ENCODE measurements around the gene RABAC1.

- TF ChIP-seq MYC (IDR thresholded peaks at IDR 0.05; ENCODE audit: low read depth, low read length), result no peak
- TF ChIP-seq MYC (CRISPR knock-in tag; IDR thresholded peaks at IDR 0.05; ENCODE audit: borderline replicate concordance, low read depth), result no peak
- TF ChIP-seq MAFK (IDR thresholded peaks at IDR 0.05; ENCODE audit: low read length), result no peak
- TF ChIP-seq, protein P1, sequence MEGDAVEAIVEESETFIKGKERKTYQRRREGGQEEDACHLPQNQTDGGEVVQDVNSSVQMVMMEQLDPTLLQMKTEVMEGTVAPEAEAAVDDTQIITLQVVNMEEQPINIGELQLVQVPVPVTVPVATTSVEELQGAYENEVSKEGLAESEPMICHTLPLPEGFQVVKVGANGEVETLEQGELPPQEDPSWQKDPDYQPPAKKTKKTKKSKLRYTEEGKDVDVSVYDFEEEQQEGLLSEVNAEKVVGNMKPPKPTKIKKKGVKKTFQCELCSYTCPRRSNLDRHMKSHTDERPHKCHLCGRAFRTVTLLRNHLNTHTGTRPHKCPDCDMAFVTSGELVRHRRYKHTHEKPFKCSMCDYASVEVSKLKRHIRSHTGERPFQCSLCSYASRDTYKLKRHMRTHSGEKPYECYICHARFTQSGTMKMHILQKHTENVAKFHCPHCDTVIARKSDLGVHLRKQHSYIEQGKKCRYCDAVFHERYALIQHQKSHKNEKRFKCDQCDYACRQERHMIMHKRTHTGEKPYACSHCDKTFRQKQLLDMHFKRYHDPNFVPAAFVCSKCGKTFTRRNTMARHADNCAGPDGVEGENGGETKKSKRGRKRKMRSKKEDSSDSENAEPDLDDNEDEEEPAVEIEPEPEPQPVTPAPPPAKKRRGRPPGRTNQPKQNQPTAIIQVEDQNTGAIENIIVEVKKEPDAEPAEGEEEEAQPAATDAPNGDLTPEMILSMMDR (IDR thresholded peaks at IDR 0.05 in 2 of 3, conservative IDR thresholded peaks at IDR 0.05 in 1 of 3; ENCODE audit: insufficient read depth in 2 of 3, low read depth in 1 of 3, low read length in 3 of 3), result no peak
- no peak for TF ChIP-seq ZNF354B (CRISPR knock-in tag; IDR thresholded peaks at IDR 0.05)
- no peak for TF ChIP-seq POLR2A (conservative IDR thresholded peaks at IDR 0.05)
- TF ChIP-seq, protein P2, sequence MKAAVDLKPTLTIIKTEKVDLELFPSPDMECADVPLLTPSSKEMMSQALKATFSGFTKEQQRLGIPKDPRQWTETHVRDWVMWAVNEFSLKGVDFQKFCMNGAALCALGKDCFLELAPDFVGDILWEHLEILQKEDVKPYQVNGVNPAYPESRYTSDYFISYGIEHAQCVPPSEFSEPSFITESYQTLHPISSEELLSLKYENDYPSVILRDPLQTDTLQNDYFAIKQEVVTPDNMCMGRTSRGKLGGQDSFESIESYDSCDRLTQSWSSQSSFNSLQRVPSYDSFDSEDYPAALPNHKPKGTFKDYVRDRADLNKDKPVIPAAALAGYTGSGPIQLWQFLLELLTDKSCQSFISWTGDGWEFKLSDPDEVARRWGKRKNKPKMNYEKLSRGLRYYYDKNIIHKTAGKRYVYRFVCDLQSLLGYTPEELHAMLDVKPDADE (conservative IDR thresholded peaks at IDR 0.05; ENCODE audit: control insufficient read depth, low read depth, low read length), result no peak
- no peak for TF ChIP-seq TCF7L2 (IDR thresholded peaks at IDR 0.05; ENCODE audit: low read depth, low read length)
- no peak for TF ChIP-seq PCBP1 (IDR thresholded peaks at IDR 0.05; ENCODE audit: low read depth, low read length, poor library complexity, severe bottlenecking)
- no peak for TF ChIP-seq ERF (CRISPR knock-in tag; IDR thresholded peaks at IDR 0.05)
Observed at GRCh38 chr19:41936416-41936850, 22.7 kb downstream of the RABAC1 start.
